Measurements from ENCODE around the gene POU3F4.

Gene POU3F4

DNA sequence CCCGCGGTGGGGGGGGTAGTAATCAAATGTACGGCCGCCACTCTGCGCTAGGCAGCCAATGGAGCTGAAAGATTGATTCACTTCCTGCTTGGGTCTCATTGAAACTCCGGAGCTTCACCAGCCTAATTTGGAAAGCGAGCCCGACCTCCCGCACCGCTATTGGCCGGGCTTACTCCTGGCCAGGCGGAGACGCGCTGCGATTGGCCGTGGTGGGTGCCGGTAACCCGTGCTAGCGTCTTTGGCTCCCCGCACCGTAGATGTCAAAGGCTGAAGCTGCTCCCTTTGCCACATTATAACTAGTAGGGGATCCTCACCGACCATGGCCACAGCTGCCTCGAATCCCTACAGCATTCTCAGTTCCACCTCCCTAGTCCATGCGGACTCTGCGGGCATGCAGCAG is at the start of gene POU3F4:
Gene POU3F4 (plus strand): TSS at position 285 of the 400 bp plus-strand sequence. CDS start 35 bp downstream, at position 320.
- no peak for DNase-seq

DNA sequence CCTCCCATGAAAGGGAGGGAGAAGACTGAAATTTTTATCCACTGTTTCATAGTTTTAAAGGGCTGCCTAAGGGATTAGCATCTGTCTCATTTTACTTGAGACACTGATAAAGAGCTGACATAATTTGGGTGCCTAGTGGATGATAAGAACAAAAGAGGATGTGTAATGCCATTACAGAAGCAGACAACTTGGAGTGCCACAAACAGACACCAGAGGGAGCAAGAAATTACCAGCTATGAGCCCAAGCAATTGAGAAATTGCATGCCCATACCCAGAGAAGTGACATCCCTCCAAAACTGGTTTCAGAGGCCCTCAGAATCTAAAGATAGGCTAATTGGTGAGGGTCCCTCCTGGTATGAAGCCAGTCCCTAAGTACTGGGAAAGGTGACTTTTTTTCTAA is 38.5 kb upstream of the POU3F4 start:
- DNase-seq, result peak; percentile 17 to 25

DNA sequence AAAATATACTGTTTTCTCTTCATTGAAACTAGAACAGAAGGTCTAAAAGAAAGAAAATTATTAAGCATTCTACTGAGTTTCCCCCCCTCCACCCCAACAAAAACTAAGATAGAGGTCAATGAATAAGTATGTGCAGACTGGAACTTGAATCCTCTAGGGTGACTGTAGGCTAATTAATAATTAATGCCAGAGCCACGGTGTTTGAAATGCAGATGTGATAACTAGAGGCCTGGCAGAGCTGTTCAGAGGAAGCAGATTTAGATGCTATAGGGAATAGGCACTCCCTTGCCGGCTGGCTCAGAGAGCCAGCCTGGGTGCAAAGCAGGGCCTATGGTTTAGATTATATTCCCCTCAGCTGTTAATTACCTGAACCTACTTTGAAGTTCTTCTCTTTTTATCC is 12.2 kb upstream of the POU3F4 start:
- no peak for DNase-seq

DNA sequence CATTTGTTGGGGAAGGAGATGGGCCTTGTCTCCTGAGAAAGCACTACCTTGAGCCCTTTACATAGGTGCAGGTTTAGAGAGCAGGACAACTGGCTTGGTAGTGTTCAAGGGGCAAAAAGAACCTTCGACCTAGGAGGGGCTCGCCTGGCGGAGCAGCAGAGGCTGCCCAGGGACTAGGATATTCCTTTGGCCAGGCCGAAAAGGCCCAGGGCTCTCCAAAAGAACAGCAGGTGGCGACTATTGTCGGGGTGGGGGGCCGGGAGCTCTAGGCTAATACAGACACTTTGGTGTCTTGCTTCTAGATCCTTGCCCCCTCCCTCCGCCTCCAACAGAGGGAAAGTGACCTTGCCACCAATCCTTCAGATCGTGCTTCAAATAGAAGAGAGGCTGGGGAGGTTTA is 7.1 kb upstream of the POU3F4 start:
- DNase-seq, result no peak

DNA sequence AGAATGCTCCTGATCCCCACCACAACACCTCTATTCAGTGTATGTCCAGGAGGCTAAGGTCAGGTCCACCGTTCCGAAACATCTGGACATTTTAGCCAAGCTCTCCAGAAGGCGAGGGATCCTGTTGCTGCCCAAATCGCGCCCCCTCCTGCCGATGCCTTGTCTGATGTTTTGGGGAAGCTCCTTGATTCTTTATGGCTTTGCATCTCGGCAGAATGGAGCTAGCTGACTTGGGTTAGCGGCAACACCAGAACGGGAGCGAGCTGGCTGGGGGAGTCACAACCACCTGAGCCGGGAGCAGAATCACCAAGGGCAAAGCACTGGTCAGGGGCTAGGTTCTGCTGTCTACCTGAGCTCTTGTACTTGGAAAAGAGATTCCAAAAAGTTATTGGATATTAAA is 6.6 kb upstream of the POU3F4 start:
- DNase-seq, result no peak

DNA sequence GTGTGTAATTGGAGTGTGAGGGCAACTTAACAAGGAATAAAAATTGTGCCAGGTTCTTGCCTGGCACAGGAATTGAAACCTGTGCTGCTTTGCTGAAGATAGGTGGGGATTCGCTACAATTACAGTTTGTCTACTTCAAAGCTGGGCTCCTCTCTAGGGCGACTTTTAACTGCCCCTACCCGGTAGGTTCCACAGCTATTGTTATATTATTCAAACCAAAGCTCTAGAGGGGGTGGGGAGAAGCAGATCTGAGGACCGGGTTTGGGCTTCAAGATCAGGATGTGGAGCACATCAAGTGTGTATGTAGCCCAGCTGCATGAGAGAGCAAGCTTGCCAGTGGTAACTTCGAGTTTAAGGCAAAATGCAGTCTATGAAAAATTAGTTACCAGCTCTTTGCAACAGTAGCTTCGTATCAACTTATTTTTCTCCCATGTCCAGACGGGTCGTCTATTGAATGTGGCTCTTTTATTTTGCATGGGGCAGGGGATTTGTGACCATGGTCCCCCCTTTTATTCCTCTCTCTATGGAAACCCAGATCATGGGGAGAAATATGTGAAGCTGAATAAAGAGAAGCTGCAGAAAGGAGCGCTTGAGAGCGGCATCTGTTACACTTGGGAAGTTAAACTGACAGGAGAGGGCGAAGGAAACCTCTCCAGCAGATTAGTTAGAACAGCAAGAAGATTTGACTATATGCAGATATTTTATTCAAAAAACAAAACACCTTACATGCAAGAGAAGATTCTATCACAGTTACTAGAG is 3.2 kb upstream of the POU3F4 start:
- DNase-seq, result no peak

DNA sequence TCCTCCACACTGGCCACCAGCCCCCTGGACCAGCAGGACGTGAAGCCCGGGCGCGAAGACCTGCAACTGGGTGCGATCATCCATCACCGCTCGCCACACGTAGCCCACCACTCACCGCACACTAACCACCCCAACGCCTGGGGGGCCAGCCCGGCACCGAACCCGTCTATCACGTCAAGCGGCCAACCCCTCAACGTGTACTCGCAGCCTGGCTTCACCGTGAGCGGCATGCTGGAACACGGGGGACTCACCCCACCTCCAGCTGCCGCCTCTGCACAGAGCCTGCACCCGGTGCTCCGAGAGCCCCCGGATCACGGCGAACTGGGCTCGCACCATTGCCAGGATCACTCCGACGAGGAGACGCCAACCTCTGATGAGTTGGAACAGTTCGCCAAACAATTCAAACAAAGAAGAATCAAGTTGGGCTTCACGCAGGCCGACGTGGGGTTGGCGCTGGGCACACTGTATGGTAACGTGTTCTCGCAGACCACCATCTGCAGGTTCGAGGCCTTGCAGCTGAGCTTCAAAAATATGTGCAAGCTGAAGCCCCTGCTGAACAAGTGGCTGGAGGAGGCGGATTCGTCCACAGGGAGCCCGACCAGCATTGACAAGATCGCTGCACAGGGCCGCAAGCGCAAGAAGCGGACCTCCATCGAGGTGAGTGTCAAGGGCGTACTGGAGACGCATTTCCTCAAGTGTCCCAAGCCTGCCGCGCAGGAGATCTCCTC is 600 bp downstream of the POU3F4 start:
- DNase-seq, result no peak

DNA sequence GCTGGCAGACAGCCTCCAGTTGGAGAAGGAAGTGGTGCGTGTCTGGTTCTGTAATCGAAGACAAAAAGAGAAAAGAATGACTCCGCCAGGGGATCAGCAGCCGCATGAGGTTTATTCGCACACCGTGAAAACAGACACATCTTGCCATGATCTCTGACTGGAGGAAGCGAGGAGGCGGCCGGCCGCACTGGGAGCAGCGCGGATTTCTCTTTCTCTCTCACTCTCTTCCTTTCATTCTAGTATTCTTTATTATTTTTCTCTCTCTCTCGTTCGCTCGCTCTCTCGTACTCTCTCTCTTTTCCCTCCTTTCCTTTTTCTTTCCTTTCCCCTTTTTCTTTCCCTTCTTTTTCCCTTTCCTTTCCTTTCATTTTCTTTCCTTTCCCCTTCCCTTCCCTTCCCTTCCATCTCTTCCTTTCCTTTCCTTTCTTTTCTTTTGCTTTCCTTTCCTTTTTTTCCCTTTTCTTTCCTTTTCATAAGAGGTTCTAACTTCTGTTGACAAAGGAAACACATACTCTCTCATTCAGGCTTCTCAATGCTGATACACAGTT is 1.2 kb downstream of the POU3F4 start:
- no peak for DNase-seq

DNA sequence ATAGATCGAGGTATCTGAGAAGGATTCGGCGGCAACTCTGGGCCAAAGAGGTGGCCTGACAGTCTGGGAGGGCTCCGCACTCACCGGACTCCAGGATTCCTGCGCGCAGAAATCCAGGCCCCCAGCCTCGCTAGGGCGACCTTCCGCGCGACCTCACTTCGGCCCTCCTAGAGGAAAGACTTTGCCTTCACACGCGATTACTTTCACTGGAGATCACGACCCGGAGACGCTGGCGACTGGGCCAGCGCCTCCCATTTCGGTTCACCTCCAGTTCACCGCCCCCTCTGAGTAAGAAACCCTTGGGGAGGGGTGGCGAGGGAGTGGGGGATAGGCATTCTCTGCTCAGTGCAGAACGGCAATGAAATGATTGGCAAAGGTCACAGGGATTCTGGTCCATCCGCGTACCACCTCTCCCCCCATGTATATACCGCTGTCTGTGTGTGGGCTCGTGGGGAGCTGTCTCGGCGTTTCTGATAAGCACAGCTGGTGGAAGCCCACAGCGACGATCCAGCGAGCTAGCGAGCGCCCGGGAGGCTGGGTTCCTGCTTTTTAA is 2.5 kb downstream of the POU3F4 start:
- no peak for DNase-seq

DNA sequence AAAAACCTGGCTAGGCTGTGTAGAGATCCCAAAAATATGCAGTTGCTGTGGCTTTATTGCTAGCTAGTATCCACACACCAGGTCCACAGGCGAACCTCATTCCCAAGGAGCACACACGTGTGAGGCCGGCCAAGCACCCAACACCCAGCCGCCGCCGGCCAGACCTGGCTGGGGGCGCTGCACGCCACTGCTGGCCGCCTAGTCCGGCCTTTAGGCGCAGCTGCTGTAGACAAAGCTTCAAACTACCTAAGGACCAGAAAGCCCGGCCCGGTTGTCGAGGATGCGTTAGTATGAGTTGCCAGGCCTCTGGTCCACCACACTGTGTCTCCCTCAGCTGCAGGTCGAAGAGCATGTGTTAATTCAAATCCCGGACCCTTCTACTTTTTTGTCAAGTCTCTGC is 3.1 kb downstream of the POU3F4 start:
- DNase-seq, result no peak

DNA sequence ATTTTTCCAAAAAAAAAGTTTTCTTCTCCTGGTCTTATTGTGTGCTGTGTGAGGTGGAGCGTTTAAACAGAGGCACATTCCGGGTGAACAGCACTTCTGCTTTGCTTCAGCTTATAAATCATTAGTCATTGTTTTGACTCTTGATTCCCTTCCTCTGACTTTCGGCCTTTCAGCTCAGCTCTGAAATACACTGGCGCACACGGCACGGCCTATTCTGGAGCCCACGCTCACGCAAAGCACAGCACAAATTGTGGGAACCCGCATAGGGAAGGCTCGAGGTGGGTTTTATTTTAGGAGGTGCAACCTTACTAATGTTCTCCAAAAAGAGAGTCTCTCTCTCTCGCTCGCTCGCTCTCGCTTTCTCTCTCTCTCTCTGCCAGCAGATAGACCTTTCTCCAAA is 4.0 kb downstream of the POU3F4 start:
- no peak for DNase-seq

DNA sequence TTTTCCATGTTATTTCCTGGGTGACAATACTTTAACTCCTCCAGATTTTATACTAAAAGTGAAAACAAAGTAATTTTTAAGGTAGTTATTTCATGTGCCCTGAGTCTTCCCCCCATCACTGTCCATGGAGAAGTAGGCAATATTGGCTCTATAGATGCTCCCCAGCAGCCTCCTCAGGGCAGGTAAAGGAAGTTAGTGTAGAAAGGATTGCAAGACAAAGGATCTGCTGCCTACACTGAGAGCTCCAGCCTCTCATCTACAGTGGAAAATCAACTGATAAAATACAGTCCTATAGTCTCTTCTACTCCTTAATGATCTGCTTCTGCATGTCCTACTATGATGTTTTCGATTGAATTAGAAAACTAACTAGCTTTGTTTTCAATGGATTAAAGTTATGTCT is 8.5 kb downstream of the POU3F4 start:
- no peak for DNase-seq

DNA sequence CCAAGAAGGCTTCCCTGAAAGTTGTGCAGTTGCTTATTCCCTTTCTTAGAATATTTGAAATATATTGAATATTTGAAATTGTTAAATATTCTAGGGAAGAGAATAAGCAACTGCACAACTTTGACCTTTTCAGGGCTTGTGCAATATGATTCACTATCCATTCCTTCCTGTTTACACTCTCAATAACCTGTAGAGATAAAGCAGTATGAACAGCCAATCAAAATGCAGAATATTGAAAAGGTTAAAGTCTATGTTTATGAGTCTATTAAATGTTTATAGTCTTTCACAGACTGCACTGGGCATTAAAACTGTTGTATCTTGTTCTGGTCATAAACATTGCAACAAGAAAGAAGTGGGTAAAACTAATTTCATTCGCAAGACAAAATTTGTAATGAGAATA is 13.8 kb downstream of the POU3F4 start:
- no peak for DNase-seq

DNA sequence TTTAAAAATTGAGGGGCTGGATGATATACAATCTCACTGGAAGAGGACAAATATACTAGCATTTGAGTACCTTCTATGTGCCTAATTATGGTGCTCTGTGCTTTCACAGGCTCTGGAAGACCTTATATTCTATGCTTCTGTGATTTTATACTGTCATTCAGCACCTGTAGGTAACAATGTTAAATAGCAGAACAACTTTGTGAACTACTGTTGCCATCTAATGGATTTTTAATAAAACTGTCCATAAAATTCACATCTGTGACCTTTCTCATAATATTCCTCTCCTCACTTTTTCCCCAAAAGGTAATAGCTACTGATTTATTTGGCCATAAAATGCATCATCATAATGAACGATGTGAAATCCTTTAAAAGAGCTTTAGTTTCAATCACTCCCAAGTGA is 21.9 kb downstream of the POU3F4 start:
- DNase-seq, result no peak

DNA sequence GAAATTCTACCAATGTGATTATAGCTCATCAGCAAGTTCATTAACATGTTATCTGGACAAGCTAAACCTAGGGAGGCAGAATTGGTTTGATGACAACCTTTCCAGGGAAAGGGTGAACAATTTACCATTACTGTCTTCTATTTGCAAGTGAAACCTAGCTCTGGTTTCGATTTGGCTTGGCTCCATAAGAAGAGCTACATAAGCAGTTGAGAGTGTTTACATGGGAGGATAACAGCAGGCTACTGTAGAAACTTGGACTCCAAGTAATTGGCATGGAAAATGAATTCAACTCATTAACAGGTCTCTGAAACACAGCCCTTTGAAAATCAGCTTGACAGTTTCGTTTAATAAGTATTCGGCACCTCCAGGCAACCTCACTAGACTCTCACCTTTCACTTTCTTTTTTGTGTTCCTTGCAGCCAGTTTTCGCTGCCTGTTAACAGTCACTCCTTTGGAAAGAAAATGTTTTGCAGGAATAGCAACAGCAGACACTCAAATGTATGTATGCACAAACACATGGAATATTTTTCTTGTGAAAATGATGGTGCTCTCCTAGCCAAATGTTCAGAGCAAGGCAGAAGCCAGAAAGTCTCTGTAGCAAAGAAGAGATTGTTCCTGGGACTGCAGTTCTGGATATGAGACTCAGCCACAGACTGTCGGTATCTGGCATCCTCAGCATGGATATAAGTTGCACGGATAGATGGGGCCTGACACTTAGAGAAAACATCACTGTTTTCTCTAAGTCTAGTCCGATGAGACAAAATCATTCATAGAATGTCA is 27.5 kb downstream of the POU3F4 start:
- DNase-seq, result no peak
